Renal cortex interstitium (tissue), 11 donors: ENCODE data around the gene BCCIP. TPM values are rescaled to one million over a fixed set of nuclear protein-coding genes. Genes with fewer than 3 reads are reported as not detected.

ENCODE experiments used
- DNase-seq, 11 donors: peaks; one replicate each; pipeline ENCODE4 v3.0.0-alpha.2; 2013; ENCODE audit warnings: low read depth in 9 of 11, low spot score in 4 of 11; ENCODE audit errors: extremely low read depth in 1 of 11
- polyA plus RNA-seq, 3 donors: library from polyadenylated mRNA; unstranded; fragments of 120-200 nt; gene quantifications; one replicate each; pipeline ENCODE4 v1.2.1, GENCODE V29; 2013; ENCODE audit not compliant: insufficient read length in 3 of 3

BCCIP gene
- polyA plus RNA-seq, 3 donors, result 86.1 to 102 (median 91.9) TPM

DNA sequence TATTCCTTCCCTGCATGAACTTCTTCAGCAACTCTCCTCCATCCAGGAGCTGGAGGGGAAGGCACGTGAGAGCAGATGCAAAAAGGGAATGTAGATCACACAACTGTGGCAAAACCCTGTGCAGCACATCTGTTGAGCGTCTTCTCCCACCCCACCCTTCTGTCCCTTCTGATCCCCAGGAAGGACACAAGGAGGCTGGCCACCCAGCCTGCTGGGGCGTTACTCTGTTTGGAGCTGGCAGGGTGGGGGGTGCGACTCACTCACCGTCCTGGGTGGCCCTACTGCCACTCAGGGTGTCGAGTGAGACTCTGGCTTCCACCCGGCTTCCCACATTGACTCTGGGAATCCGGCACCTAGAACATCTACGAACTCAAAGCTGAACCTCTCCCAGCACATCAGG, 37.6 kb upstream of the BCCIP start:
- DNase-seq, result no peak

DNA sequence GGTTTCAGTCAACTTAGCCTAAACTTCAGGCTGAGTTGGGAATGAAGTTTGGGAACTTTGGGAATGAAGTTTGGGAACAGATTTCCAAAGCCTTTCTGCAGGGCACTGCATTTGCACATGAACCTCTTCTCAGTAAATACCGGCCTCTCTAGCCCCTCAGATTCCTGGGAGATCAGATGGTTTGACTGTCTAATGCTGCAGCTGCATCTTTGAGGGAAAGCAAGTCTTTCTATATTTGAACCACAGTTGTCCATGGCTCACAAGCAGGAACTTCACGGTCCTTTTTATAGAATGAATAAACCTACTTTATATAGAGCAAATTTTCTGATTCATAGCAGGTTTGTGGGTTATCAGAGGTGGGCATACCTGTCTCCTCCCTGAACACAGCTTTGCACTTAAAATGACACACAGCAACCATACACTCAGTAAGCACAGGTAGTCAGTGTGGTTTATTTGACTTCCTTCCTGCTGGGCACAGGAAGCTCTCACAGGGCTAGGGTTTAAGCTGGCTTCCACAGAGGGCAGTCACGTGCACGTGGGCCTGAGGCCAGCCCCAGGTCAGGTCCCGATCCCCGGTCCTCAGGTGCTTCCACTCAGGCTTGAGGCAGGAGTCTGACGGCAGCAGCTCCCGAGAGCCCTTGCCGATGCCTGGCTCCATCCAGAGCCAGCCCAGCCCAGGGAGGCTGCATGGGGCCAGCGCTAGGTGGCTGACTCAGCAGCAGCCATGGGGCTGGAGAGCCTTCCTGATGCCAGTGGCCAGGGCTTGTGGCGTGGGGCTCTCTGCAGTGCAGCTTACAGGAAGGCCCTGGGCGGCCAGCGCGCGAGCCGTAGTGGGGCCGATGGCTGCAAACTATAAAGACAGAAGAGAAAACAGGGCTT, 35.0 kb upstream of the BCCIP start:
- no peak for DNase-seq

DNA sequence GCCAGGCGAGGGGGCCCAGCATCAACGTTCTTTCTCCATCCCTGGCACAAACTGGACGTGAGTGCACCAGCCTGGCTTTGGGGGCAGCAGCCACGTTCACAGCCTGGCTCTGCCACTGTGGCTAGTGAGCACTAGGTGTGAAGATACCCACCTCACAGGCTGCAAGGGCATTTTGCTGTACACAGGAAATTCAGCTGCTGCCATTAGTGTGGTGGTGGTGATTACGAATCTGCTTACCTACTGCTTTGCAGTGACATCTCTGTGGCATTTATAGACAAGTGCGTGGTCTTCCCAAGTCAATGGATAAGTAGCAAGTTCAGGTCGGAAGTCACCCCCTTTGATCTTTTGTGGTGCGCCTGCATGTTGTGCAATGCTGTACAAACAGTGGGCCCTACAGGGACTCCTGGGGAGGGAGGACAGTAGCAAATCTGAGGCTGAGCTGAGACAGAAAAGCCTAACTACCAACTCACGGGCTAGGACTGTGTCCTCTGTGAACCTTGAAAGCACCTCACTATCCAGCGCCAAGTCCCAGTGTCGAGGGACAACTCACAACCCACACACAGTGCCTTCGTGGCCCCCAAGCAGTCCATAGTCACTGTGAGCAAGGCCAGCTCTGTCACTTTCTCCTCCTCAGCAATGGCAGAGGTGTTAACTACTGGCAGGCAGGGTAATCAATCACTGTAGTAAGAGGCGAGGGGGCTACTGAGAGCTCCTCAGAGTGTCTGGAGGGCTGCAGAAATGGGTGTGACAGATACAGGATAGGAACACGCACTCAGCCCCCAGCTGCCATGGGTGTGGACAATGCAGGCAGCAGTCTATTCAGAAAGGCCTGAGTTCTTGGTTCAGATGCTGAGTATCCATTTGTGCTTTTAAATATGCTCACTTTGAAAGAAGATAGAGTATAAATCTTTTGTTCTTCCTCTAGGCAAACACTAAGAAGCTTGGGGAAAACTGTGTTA, 30.7 kb upstream of the BCCIP start:
- DNase-seq, result no peak

DNA sequence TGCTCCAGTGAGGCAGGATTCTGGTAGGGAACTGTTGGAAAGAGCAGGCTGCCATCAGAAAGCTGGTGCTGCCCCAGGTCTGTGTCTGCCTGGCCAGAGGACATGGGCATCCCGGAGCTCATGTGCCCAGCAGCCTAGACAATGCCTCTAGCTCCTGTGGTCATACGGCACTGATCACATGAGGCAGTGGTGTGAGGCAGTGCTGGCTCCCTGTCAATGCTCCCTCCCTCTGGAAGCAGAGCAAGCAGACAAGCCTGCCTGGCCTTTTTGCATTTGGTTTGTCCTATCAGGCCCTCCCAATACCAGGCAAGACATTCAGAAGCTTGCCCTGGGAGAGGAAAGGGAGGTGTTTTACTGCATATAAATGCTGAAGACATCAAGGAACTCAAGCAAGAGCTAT, 28.2 kb upstream of the BCCIP start:
- DNase-seq, result no peak

DNA sequence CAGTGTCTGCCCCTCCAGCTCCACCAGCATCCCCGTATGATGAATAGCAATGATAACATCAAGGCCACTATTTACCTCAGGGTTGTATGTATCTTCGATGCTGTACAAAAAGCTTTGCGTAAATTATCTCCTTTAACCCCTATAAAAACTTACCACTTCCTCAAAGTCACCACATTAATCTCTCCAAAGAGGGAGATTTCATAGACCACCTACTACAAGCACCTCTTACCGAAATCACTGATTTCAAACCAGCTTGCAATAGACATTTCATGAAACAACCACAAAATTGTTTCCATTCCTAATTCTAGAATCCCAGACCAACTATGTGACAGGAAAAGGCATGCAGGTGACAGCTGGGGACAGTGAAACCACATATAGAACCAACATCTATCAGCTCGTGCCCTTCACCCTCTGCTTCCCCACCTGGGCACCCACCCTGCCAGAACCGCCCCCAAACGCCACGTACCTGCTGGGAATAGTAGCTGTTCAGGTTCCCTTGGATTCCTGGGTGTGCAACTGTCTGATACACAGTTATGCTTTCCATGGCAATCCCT, 27.6 kb upstream of the BCCIP start:
- DNase-seq, result no peak

DNA sequence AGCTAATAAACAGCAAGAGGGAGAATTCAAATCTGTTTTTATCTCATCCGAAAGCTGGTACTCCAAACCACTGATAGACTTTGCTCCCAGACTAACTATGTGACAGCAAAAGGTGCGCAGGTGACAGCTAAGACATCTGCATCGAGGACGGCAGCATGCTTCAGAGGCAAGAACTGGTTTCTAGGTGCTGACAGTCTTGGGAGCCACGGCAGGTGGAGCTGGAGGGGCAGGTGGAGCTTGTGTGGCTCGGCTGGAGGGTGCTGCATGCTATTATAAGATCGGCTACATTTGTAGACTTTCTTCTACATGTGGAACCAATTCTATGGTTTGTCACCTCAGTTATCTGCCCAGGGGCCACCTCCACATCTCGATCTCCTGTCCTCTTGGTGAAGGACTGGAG, 25.9 kb upstream of the BCCIP start:
- DNase-seq, result no peak

DNA sequence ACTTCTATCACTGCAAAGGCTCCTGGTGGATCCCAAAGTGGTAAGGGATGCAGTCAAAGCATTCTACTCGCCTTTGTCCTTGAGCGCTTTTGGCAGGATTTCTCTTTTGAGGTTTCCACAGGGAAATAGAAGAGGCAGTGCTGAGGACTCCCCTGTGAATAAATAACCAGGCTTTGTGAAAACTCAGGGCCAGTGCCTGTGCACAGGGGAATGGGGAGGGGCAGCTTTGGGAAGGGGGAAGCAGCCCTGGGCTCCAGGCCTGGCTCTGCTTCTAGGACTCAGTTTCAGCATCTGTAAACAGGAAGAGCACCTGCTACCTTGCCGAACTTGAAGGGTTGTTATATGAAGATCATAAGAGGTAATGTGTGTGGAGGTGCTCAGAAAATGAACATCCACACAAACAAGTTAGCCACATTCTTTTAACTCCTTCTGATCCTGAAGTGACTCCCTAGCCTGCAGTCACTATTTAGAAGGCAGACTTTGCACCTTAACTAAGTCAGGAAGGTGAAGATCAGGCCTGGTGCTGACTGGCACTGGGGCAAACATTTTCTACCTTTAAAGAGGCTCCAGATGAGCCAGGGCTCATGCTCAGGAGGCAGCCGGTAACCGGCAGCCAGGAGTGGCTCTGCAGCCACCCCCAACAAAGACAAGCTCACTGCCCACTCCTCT, 25.2 kb upstream of the BCCIP start:
- DNase-seq, result peak in 1 of 11 donors; percentile 27

DNA sequence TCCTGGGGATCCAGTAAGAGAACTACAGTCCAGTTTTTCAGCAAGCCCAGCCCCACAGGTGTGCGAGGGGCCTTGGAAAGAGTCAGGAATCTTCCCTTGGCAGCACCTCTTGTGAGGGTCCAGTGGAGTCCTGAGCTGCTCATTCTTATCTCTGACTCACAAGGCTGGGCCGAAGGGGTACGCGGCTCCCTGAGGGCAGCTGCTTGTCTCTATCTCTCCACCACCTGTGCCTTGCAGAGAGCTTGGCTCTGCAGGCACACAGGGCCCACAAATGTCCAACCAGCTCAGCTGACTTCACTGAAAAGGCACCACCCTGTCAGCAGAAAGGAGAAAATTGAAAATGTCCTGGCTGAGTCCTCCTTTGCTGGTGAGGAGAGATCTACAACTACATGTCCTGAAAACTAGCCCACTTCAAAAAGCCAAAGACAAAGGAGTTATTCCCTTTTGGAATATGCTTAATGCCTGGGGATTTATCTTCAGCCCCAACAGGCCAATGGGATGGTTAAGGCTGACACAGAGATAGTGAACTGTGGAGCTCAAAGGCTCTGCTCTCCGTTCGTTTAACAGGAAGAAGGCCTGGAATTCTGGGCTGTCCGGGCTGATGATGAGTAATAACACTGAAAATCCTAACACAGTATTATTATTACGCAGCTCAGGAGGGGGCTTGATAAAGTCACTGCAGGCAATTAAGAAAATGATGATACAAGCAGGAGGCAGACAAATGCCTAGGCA, 23.7 kb upstream of the BCCIP start:
- no peak for DNase-seq

DNA sequence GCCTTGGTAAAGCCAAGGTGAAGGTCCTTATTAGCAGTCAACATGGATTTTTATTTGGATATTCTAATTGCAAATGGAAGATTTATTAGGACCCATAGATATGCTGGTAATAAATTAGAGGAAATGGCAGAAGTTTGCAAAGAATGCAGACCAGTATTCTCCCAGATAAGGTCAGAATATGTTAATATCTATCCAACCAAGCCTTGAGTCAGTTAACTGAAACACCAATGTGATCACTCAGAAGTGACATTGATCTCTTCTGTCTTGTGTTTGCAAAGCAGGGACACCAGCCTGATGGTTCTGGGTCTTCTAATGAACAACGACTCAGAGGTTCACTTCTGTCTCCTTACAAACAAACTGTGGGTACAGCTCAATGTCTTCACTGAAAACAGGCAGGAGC, 21.8 kb upstream of the BCCIP start:
- DNase-seq, result no peak

DNA sequence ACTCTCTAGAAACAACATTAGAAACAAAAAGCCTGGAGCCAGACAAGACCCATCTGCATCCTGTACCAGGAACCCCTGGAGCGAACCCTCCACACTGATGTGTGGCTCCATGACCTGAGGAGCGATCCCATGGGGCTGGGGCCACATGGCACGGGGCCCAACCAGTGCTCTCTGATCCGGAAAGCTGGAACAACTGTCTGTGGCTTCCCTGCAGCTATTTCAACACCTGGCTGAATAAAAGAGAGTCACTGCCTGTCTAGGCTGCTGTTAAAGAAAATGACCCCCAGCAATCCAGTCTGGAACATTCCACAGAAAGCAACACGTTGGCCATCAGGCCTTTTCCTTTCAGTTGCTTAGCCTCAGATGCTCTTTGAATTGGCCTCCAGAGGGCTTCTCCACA, 21.2 kb upstream of the BCCIP start:
- no peak for DNase-seq

DNA sequence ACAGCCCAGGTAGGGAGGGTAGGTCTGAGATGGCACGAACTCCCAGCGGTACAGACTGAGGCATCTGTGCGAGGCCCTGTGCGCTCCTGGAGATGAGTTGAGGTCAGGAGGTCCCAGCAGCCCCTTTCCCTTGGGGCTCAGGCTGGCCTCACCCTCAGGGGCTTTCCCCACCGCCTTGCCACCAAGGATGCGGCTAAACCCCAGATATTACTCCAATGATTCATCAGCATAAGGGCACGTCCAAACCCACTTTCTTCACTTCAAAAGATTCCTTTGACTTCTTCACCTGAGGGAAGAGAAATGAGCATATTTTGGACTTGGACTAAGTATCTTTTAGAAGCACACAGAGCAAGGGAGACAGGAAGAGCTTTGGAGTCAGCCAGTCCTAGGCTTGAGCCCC, 20.6 kb upstream of the BCCIP start:
- no peak for DNase-seq

DNA sequence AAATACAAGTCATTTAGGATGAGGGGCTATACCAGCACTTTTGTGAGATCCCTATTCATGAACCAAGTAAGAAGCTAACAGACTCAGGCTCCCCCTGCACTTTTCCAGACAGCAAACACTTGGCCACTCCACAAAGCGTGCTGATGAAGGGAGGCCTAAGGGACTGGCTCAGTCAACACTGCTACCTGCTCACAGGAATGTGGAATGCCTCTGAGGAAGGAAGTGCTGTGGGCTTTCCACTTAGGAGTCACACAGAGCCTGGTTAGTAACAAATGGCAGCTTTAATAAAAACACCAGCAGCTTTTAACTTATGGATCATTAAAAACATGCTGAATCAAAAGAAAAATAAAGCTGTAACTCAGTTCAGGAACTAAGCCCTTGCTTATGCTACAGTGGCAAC, 15.3 kb upstream of the BCCIP start:
- DNase-seq, result no peak

DNA sequence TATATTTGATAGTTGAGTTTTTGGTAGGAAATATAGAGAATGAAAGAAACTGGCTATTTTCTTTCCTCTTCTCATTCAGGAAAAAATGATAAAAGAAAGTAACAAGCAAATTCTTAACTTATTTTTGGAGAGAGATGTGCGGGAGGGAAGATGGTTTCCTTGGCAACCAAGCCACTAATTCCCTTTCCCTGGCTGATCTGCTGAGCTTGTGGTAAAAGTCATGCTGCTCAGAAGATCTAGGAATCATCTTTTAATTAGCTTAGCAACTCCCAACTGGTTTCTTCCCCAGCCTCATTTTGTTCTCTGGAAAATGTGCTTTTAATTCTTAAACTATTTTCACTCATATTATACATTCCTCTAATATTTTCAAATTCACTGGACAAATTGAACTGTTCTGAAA, 12.1 kb upstream of the BCCIP start:
- no peak for DNase-seq

DNA sequence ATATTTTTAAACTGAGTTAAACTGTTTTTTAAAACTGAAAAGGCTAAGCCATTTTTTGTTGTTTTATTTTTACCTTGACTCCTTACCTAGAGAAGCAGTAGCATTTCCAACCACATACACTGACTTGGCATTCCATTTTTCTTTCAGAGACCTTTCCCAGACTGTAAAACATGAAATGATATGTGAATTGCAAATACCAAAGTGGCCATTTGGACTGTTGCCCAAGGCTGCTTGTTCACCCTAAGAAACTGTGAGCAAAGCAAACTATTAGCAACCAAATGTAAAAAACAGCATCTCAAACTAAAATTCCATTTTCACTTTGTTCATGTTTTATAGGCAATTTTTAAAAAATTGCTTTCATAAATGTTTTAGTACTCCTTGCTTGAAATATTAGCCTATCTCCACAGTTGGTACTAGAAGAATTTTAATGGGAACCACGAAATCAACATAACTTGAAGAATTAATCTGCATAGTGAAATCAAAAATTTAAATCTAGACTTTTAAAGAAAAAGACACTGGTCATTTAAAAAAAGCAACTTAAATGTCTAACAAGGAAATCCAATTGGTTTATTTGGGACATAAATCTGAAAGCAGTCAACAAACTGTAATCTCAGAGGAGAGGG, 11.1 kb upstream of the BCCIP start:
- peak in 5 of 11 donors; percentile 1 to 18 (median 9) for DNase-seq

DNA sequence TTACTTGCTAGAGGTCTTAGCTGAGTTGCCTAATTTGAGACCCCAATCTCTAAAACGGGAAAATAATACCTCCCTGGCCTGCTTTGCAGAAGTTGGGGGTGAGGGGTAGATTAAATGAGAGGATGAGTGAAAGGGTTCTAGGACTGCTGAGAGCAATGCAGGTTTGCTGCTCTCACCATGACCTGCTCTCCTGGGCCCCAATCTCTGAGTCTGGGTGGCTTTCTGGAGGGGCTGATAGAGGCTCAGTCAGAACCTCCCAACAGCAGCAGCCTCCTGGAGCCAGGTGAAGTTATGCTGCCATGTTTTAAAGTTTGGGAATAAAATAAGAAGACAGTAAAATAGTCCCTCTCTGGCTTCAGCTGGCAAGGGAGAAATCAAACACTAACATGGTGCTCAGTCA, 7.6 kb upstream of the BCCIP start:
- DNase-seq, result no peak

DNA sequence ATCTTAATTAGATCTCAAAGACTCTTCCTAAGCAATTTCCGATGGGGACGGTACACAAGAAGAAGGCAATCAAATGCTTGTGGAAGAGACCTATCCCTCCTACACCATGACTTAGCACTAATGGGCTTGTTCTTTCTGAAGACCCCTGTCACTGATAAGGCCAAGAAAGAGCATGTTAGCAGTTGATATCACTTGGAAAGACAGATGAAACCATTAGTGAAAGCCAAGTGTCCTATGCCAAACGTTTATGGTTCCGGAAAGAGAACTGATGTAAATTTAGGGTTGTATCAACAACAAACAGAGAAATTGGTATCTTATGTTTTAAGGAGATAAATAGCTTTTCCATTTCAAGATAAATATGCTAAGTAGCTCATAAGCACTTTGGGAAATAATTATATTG, 6.8 kb upstream of the BCCIP start:
- no peak for DNase-seq

DNA sequence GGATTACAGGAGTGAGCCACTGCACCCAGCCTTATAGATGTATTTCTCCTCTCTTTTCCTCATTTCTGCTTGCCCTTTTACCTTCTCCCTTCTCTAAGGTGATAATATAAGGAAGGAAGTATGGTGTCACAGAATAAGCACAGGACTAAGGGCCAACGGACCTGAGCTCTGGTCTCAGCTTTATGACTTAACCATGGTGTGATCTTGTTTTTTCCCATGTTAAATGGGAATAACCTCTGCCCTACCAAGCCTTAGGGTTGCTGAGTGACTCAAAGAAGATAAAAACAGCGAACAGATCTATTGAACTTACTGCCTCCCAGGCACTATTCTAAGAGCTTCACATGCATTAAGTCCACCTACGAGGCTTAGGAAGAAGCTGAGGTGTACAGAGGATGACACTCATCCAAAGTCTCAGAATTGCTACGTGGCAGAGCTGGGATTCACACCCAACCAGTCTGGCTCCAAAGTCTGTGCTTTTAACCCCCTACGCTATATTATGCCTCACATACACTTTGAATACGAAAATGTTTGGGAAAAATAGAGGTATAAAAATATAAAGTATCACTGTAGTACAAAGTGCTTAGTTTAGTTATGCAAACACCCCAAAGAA, 5.9 kb upstream of the BCCIP start:
- DNase-seq, result no peak

DNA sequence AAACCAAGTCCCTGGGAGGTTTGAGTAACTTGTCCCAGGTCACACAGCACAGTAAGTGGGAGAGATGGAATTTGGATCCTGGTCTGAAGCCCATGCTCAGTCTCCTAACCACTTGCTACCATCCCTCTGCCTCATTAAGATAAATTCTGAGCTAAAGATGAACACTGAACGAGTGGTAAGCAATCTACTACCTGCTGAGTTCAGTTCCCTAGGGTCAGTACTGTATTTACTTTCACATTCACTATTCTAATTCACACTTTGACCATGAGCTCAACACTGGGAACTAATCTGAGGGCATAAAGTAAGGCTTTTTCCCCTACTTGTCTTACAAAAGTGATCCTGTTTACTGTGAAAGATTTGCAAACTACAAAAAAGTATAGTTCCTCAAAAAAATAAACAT, 2.6 kb upstream of the BCCIP start:
- DNase-seq, result no peak
